GM19239 (cell line): Measurements from ENCODE around the gene RSPO3.
"Not testable (repeated sequence)": the region's sequence is repeated elsewhere in the genome, so short reads cannot be mapped to it uniquely, and the experiment has no call there.

Source experiments
- DNase-seq: peaks from one replicate; pipeline ENCODE4 v3.0.0; 2011; ENCODE audit warnings: low spot score; ENCODE audit not compliant: insufficient read length
- FAIRE-seq: peaks from 2 replicates; lab custom pipeline; 2011; peaks lifted over from hg19 to GRCh38; lab: Jason Lieb, UNC

RSPO3 gene

GRCh38 chr6:127118298-127119101, at the start of gene RSPO3:
RSPO3 (plus strand) TSS chr6:127118671; CDS start chr6:127119193, 522 bp downstream.
- FAIRE-seq (no peak), DNase-seq (no peak)

GRCh38 chr6:127069659-127070279, 48.7 kb upstream of the RSPO3 start:
- FAIRE-seq (no peak), DNase-seq (no peak)

GRCh38 chr6:127073222-127073621, 45.2 kb upstream of the RSPO3 start:
- FAIRE-seq (no peak), DNase-seq (no peak)

GRCh38 chr6:127076466-127076865, 42.0 kb upstream of the RSPO3 start:
- DNase-seq (no peak), FAIRE-seq (no peak)

GRCh38 chr6:127077886-127078285, 40.6 kb upstream of the RSPO3 start:
- no peak for DNase-seq
- FAIRE-seq, result no peak

GRCh38 chr6:127078669-127079068, 39.8 kb upstream of the RSPO3 start:
- DNase-seq, result no peak
- no peak for FAIRE-seq

- FAIRE-seq (no peak), DNase-seq (no peak)
These were observed 38.8 kb upstream of the RSPO3 start for GRCh38 chr6:127079681-127080080.

- no peak for DNase-seq
- FAIRE-seq, result no peak
These were observed 38.4 kb upstream of the RSPO3 start for GRCh38 chr6:127080081-127080480.

- DNase-seq (no peak), FAIRE-seq (no peak)
These were observed 35.1 kb upstream of the RSPO3 start for GRCh38 chr6:127083231-127083962.

GRCh38 chr6:127083963-127084310, 34.5 kb upstream of the RSPO3 start:
- FAIRE-seq (no peak), DNase-seq (no peak)

GRCh38 chr6:127085181-127085580, 33.3 kb upstream of the RSPO3 start:
- FAIRE-seq, result no peak

GRCh38 chr6:127090051-127090450, 28.4 kb upstream of the RSPO3 start:
- DNase-seq, result no peak
- no peak for FAIRE-seq

More at GRCh38 chr6:127085181-127085580, 33.3 kb upstream of the RSPO3 start:
- DNase-seq, result no peak

- no peak for DNase-seq
- FAIRE-seq, result no peak
These were observed 26.0 kb upstream of the RSPO3 start for GRCh38 chr6:127092466-127092865.

- no peak for FAIRE-seq
- DNase-seq, result no peak
These were observed 23.7 kb upstream of the RSPO3 start for GRCh38 chr6:127094791-127095190.

GRCh38 chr6:127096167-127096566, 22.3 kb upstream of the RSPO3 start:
- no peak for DNase-seq
- FAIRE-seq, result no peak

GRCh38 chr6:127097442-127097841, 21.0 kb upstream of the RSPO3 start:
- not testable (repeated sequence) for DNase-seq, FAIRE-seq

- FAIRE-seq, result no peak
- no peak for DNase-seq
These were observed 17.8 kb upstream of the RSPO3 start for GRCh38 chr6:127100510-127101140.

GRCh38 chr6:127102299-127102698, 16.2 kb upstream of the RSPO3 start:
- DNase-seq (no peak), FAIRE-seq (no peak)

- FAIRE-seq (no peak), DNase-seq (no peak)
These were observed 15.6 kb upstream of the RSPO3 start for GRCh38 chr6:127102859-127103258.

- FAIRE-seq (no peak), DNase-seq (no peak)
These were observed 15.0 kb upstream of the RSPO3 start for GRCh38 chr6:127103482-127103881.

GRCh38 chr6:127107916-127108315, 10.6 kb upstream of the RSPO3 start:
- no peak for DNase-seq
- FAIRE-seq, result no peak
